ENCODE measurements around the gene ATG4D. TPM values are rescaled to one million over a fixed set of nuclear protein-coding genes. Genes with fewer than 3 reads are reported as not detected.
"Not testable (repeated sequence)": the region's sequence is repeated elsewhere in the genome, so short reads cannot be mapped to it uniquely, and the experiment has no call there.

Gene ATG4D
- polyA plus RNA-seq, 4 donors = 24.0 to 181 (median 105) TPM

DNA sequence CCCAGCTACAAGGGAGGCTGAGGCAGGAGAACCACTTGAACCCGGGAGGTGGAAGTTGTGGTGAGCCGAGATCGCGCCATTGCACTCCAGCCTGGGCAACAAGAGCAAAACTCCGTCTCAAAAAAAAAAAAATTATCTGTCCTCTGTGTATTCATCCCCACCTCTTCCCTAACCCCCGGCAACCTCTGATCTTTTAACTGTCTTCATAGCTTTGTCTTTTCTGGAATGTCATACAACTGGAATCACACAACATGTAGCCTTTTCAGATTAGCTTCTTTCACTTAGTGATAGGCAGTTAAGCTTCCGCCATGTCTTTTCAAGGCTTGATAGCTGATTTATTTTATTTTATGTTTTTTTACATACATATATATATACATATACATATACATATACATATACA is 18.1 kb upstream of the ATG4D start:
- 74 to 90% (median 87%) methylated on average over 7 of the region's 7 CpGs for WGBS, 3 donors
- Histone ChIP-seq H3K27me3 (ENCODE audit: control insufficient read depth in 3 of 3, insufficient read depth in 3 of 3, low read length in 3 of 3) (peaks cover 0 to 15% (median 4%) of the 10 kb centered on the region in 3 donors), H3K36me3 (ENCODE audit: control insufficient read depth in 3 of 3, insufficient read depth in 2 of 3, low read depth in 1 of 3, low read length in 3 of 3) (no peaks in the 10 kb centered on the region), H3K4me1 (ENCODE audit: control insufficient read depth in 3 of 3, insufficient read depth in 2 of 3, low read depth in 1 of 3, low read length in 2 of 3) (no peaks in the 10 kb centered on the region), H3K4me3 (ENCODE audit: low read depth in 1 of 3, low read length in 3 of 3) (no peak overlapping the region), H3K27ac (ENCODE audit: low read depth in 1 of 3, low read length in 2 of 3) (no peak overlapping the region), H3K9me3 (ENCODE audit: control insufficient read depth in 2 of 2, insufficient read depth in 1 of 2, low read depth in 1 of 2, low read length in 1 of 2) (no peaks in the 10 kb centered on the region)
- DNase-seq = no peak
- no peak for FAIRE-seq

DNA sequence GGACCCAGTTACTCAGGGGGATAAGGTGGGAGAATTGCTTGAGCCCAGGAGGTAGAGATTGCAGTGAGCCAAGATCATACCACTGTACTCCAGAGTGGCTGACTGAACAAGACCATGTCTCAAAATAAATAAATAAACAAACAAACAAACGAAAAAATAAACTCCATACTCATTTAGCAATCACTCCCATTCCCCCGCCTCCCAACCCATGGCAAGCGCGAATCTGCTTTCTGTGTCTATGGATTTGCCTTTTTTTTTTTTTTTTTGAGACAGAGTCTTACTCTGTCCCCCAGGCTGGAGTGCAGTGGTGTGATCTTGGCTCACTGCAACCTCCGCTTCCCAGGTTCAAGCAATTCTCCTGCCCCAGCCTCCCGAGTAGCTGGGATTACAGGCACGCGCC is 16.8 kb upstream of the ATG4D start:
- not testable (repeated sequence) for DNase-seq, FAIRE-seq
- WGBS, 3 donors = 88 to 92% (median 89%) methylated on average over 8 of the region's 8 CpGs

DNA sequence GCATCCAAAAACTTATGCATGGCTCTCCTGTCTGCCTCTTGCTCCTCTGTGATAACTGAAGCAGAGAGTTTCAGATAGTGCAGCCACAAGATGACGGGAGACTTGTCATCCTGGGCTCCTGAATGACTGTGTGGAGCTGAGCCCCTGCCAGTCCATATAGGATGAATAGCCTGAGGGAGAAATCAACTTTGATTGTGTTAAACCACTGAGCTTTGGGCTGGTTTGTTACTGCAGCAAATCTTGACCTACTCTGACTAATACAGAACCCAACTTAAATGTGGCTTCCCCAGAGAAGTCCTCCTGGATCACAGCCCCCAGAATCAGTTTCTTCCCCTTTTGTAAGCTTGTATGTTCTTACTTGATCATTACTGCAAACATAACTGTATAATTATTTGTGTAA is 11.2 kb upstream of the ATG4D start:
- FAIRE-seq = no peak
- no peak overlapping the region for H3K4me3 ChIP-seq (ENCODE audit: low read depth in 1 of 3, low read length in 3 of 3)
- no peak overlapping the region for H3K27ac ChIP-seq (ENCODE audit: low read depth in 1 of 3, low read length in 2 of 3)
- WGBS, 3 donors = 83 to 94% (median 85%) methylated on average over 1 of the region's 1 CpG
- no peaks in the 10 kb centered on the region for H3K4me1 ChIP-seq (ENCODE audit: control insufficient read depth in 3 of 3, insufficient read depth in 2 of 3, low read depth in 1 of 3, low read length in 2 of 3)
- peaks cover 0 to under 1% (median 0%) of the 10 kb centered on the region in 3 donors for H3K27me3 ChIP-seq (ENCODE audit: control insufficient read depth in 3 of 3, insufficient read depth in 3 of 3, low read length in 3 of 3)
- no peak for DNase-seq
- peaks cover 0 to 5% of the 10 kb centered on the region in 2 donors for H3K9me3 ChIP-seq (ENCODE audit: control insufficient read depth in 2 of 2, insufficient read depth in 1 of 2, low read depth in 1 of 2, low read length in 1 of 2)
- H3K36me3 ChIP-seq (ENCODE audit: control insufficient read depth in 3 of 3, insufficient read depth in 2 of 3, low read depth in 1 of 3, low read length in 3 of 3) = no peaks in the 10 kb centered on the region

More for the DNA sequence above, 16.8 kb upstream of the ATG4D start:
- H3K9me3 ChIP-seq (ENCODE audit: control insufficient read depth in 2 of 2, insufficient read depth in 1 of 2, low read depth in 1 of 2, low read length in 1 of 2); H3K27me3 ChIP-seq (ENCODE audit: control insufficient read depth in 3 of 3, insufficient read depth in 3 of 3, low read length in 3 of 3); H3K27ac ChIP-seq (ENCODE audit: low read depth in 1 of 3, low read length in 2 of 3); H3K4me3 ChIP-seq (ENCODE audit: low read depth in 1 of 3, low read length in 3 of 3); H3K36me3 ChIP-seq (ENCODE audit: control insufficient read depth in 3 of 3, insufficient read depth in 2 of 3, low read depth in 1 of 3, low read length in 3 of 3); H3K4me1 ChIP-seq (ENCODE audit: control insufficient read depth in 3 of 3, insufficient read depth in 2 of 3, low read depth in 1 of 3, low read length in 2 of 3): not testable (repeated sequence)

- 68 to 82% (median 78%) methylated on average over 10 of the region's 10 CpGs for WGBS, 3 donors
- peaks cover 0 to 5% (median 0%) of the 10 kb centered on the region in 3 donors for H3K27me3 ChIP-seq (ENCODE audit: control insufficient read depth in 3 of 3, insufficient read depth in 3 of 3, low read length in 3 of 3)
- H3K4me3 ChIP-seq (ENCODE audit: low read depth in 1 of 3, low read length in 3 of 3) = no peak overlapping the region
- DNase-seq (no peak), FAIRE-seq (no peak)
- no peaks in the 10 kb centered on the region for H3K36me3 ChIP-seq (ENCODE audit: control insufficient read depth in 3 of 3, insufficient read depth in 2 of 3, low read depth in 1 of 3, low read length in 3 of 3)
- no peak overlapping the region for H3K27ac ChIP-seq (ENCODE audit: low read depth in 1 of 3, low read length in 2 of 3)
- no peaks in the 10 kb centered on the region for H3K4me1 ChIP-seq (ENCODE audit: control insufficient read depth in 3 of 3, insufficient read depth in 2 of 3, low read depth in 1 of 3, low read length in 2 of 3)
- peaks cover 0 to 5% of the 10 kb centered on the region in 2 donors for H3K9me3 ChIP-seq (ENCODE audit: control insufficient read depth in 2 of 2, insufficient read depth in 1 of 2, low read depth in 1 of 2, low read length in 1 of 2)
Observed at GRCh38 chr19:10533646-10534386, 9.9 kb upstream of the ATG4D start.

- DNase-seq = no peak
- no peak overlapping the region for H3K27ac ChIP-seq (ENCODE audit: low read depth in 1 of 3, low read length in 2 of 3)
- FAIRE-seq = no peak
- peaks cover 0 to 5% of the 10 kb centered on the region in 2 donors for H3K9me3 ChIP-seq (ENCODE audit: control insufficient read depth in 2 of 2, insufficient read depth in 1 of 2, low read depth in 1 of 2, low read length in 1 of 2)
- H3K4me3 ChIP-seq (ENCODE audit: low read depth in 1 of 3, low read length in 3 of 3) = no peak overlapping the region
- 42 to 74% (median 51%) methylated on average over 6 of the region's 6 CpGs for WGBS, 3 donors
- peaks cover 0 to 5% (median 0%) of the 10 kb centered on the region in 3 donors for H3K27me3 ChIP-seq (ENCODE audit: control insufficient read depth in 3 of 3, insufficient read depth in 3 of 3, low read length in 3 of 3)
- no peaks in the 10 kb centered on the region for H3K4me1 ChIP-seq (ENCODE audit: control insufficient read depth in 3 of 3, insufficient read depth in 2 of 3, low read depth in 1 of 3, low read length in 2 of 3)
- no peaks in the 10 kb centered on the region for H3K36me3 ChIP-seq (ENCODE audit: control insufficient read depth in 3 of 3, insufficient read depth in 2 of 3, low read depth in 1 of 3, low read length in 3 of 3)
Observed at GRCh38 chr19:10535613-10536012, 8.1 kb upstream of the ATG4D start.

DNA sequence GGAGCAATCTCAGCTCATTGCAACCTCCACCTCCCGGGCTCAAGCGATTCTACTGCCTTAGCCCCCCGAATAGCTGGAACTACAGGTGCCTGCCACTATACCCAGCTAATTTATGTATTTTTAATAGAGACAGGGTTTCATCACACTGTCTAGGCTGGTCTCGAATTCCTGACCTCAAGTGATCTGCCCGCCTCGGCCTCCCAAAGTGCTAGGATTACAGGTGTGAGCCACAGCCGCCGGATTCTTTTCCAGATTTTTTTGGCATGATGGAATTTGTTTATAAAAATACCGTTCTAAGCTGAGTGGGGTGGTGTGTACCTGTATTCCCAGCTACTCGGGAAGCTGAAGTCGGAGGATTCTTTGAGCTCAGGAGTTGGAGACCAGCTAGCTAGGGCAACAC is 6.0 kb upstream of the ATG4D start:
- H3K36me3 ChIP-seq (ENCODE audit: control insufficient read depth in 3 of 3, insufficient read depth in 2 of 3, low read depth in 1 of 3, low read length in 3 of 3) = no peaks in the 10 kb centered on the region
- 71 to 77% (median 75%) methylated on average over 11 of the region's 11 CpGs for WGBS, 3 donors
- no peaks in the 10 kb centered on the region for H3K4me1 ChIP-seq (ENCODE audit: control insufficient read depth in 3 of 3, insufficient read depth in 2 of 3, low read depth in 1 of 3, low read length in 2 of 3)
- H3K27ac ChIP-seq (ENCODE audit: low read depth in 1 of 3, low read length in 2 of 3) = no peak overlapping the region
- FAIRE-seq (no peak), DNase-seq (no peak)
- no peak overlapping the region for H3K4me3 ChIP-seq (ENCODE audit: low read depth in 1 of 3, low read length in 3 of 3)
- peaks cover 0 to 5% (median 0%) of the 10 kb centered on the region in 3 donors for H3K27me3 ChIP-seq (ENCODE audit: control insufficient read depth in 3 of 3, insufficient read depth in 3 of 3, low read length in 3 of 3)
- H3K9me3 ChIP-seq (ENCODE audit: control insufficient read depth in 2 of 2, insufficient read depth in 1 of 2, low read depth in 1 of 2, low read length in 1 of 2) = peaks cover 0 to 2% of the 10 kb centered on the region in 2 donors

DNA sequence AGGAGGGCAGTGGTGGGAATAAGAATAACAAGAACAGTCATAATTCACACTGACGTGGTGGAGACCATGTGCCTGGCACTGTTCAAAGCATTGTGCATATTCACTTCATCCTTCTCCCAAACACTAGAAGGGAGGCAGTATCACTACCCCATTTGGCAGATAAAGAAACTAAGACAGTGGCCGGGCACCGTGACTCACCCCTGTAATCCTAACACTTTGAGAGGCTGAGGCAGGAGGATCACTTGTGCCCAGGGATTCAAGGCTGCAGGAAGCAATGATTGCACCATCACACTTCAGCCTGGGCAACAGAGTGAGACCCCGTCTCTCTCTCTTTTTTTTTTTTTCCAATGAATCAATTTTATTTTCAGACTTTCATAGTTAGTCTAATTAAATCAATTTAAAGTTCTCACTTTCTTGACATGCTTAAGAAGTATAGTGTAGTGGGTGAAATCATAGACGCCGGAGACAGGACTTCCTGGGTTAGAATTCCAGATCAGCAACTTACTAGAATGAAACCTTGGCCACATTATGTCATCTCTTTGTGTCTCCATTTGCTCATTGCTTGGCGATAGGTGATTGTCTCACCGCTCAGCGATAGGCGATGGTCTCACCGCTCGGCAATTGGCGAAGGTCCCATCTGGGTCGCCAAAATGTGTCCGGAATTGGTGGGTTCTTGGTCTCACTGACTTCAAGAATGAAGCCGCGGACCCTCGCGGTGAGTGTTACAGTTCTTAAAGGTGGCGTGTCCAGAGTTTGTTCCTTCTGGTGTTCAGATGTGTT is 5.3 kb upstream of the ATG4D start:
- Histone ChIP-seq H3K4me1 (ENCODE audit: control insufficient read depth in 3 of 3, insufficient read depth in 2 of 3, low read depth in 1 of 3, low read length in 2 of 3) (peaks cover 0 to 5% (median 0%) of the 10 kb centered on the region in 3 donors), H3K9me3 (ENCODE audit: control insufficient read depth in 2 of 2, insufficient read depth in 1 of 2, low read depth in 1 of 2, low read length in 1 of 2) (no peaks in the 10 kb centered on the region), H3K36me3 (ENCODE audit: control insufficient read depth in 3 of 3, insufficient read depth in 2 of 3, low read depth in 1 of 3, low read length in 3 of 3) (no peaks in the 10 kb centered on the region), H3K27ac (ENCODE audit: low read depth in 1 of 3, low read length in 2 of 3) (no peak overlapping the region), H3K27me3 (ENCODE audit: control insufficient read depth in 3 of 3, insufficient read depth in 3 of 3, low read length in 3 of 3) (peaks cover 0 to 5% (median 0%) of the 10 kb centered on the region in 3 donors), H3K4me3 (ENCODE audit: low read depth in 1 of 3, low read length in 3 of 3) (no peak overlapping the region)
- FAIRE-seq (no peak), DNase-seq (no peak)
- 66 to 72% (median 68%) methylated on average over 20 of the region's 20 CpGs for WGBS, 3 donors

GRCh38 chr19:10539016-10539415 is 4.7 kb upstream of the ATG4D start:
- H3K9me3 ChIP-seq (ENCODE audit: control insufficient read depth in 2 of 2, insufficient read depth in 1 of 2, low read depth in 1 of 2, low read length in 1 of 2); DNase-seq; H3K27ac ChIP-seq (ENCODE audit: low read depth in 1 of 3, low read length in 2 of 3); H3K36me3 ChIP-seq (ENCODE audit: control insufficient read depth in 3 of 3, insufficient read depth in 2 of 3, low read depth in 1 of 3, low read length in 3 of 3); H3K27me3 ChIP-seq (ENCODE audit: control insufficient read depth in 3 of 3, insufficient read depth in 3 of 3, low read length in 3 of 3); H3K4me3 ChIP-seq (ENCODE audit: low read depth in 1 of 3, low read length in 3 of 3); H3K4me1 ChIP-seq (ENCODE audit: control insufficient read depth in 3 of 3, insufficient read depth in 2 of 3, low read depth in 1 of 3, low read length in 2 of 3); FAIRE-seq: not testable (repeated sequence)
- 58 to 65% (median 63%) methylated on average over 9 of the region's 9 CpGs for WGBS, 3 donors
